Activated T-cell treated with anti-CD3 and anti-CD28 coated beads, Interleukin-2, amount 50 U/mL, for 24 hours (primary cell): ENCODE measurements around the gene PTPRU.

ENCODE experiments used
- DNase-seq: peaks from one replicate; pipeline ENCODE4 v3.0.0-alpha.2; 2020
- H3K27ac Mint-ChIP-seq: 2 replicates; pipeline ENCODE4 v1.8.0; 2020; ENCODE audit warnings: mild to moderate bottlenecking, mixed read lengths
- H3K27me3 Mint-ChIP-seq: 2 replicates; pipeline ENCODE4 v1.8.0; 2020; ENCODE audit warnings: mixed read lengths
- H3K36me3 Mint-ChIP-seq: 2 replicates; pipeline ENCODE4 v1.8.0; 2020; ENCODE audit warnings: low read depth, mixed read lengths
- H3K4me1 Mint-ChIP-seq: 2 replicates; pipeline ENCODE4 v1.8.0; 2020; ENCODE audit warnings: low read depth, mixed read lengths
- H3K4me3 Mint-ChIP-seq: 2 replicates; pipeline ENCODE4 v1.8.0; 2020; ENCODE audit warnings: mild to moderate bottlenecking, moderate library complexity, mixed read lengths
- H3K9me3 Mint-ChIP-seq: 2 replicates; pipeline ENCODE4 v1.8.0; 2020; ENCODE audit warnings: mixed read lengths

Gene PTPRU

GRCh38 chr1:29280409-29281131 is 44.2 kb downstream of the PTPRU start:
- Mint-ChIP-seq H3K4me1 (peaks cover 4% of the 10 kb centered on the region), H3K4me3 (no peak overlapping the region), H3K27ac (no peak overlapping the region), H3K36me3 (no peaks in the 10 kb centered on the region), H3K27me3 (peaks cover 2% of the 10 kb centered on the region), H3K9me3 (no peaks in the 10 kb centered on the region)
- no peak for DNase-seq

- peaks cover 2% of the 10 kb centered on the region for H3K27me3 Mint-ChIP-seq
- no peaks in the 10 kb centered on the region for H3K36me3 Mint-ChIP-seq
- no peak overlapping the region for H3K27ac Mint-ChIP-seq
- no peaks in the 10 kb centered on the region for H3K9me3 Mint-ChIP-seq
- no peak overlapping the region for H3K4me3 Mint-ChIP-seq
- no peak for DNase-seq
- peaks cover 4% of the 10 kb centered on the region for H3K4me1 Mint-ChIP-seq
Measured at GRCh38 chr1:29281571-29281970, 45.2 kb downstream of the PTPRU start.

DNA sequence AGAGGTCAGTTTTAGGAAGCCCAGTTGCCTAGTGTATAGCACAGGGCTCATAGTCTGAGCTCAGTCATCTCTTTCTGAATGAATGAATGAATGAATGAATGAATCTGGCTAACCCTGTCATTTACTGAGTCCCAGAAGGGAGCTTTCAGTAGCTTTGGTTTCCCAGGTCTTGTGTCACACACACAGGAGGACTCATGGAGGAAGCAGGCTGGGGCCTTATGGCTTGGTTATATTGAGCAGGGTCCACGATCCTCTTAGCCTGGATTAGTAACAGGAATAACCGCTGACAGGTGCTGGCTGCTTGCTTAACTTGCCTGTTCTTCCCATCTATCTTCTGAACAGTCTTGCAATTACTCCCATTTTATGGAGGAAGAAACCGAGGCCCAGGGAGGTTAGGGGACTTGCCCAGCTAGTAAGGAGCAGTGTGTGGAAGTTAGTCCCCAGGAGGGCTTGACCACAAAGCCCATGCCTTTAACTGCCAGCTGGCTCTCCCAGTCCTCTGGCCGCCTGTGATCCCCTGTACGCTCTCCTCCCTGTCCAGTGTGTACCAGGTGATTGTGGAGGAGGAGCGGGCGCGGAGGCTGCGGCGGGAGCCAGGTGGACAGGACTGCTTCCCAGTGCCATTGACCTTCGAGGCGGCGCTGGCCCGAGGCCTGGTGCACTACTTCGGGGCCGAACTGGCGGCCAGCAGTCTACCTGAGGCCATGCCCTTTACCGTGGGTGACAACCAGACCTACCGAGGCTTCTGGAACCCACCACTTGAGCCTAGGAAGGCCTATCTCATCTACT is 46.0 kb downstream of the PTPRU start:
- Mint-ChIP-seq H3K4me3 (no peak overlapping the region), H3K27me3 (no peaks in the 10 kb centered on the region), H3K27ac (no peak overlapping the region), H3K9me3 (no peaks in the 10 kb centered on the region), H3K4me1 (peaks cover 4% of the 10 kb centered on the region), H3K36me3 (no peaks in the 10 kb centered on the region)
- no peak for DNase-seq

DNA sequence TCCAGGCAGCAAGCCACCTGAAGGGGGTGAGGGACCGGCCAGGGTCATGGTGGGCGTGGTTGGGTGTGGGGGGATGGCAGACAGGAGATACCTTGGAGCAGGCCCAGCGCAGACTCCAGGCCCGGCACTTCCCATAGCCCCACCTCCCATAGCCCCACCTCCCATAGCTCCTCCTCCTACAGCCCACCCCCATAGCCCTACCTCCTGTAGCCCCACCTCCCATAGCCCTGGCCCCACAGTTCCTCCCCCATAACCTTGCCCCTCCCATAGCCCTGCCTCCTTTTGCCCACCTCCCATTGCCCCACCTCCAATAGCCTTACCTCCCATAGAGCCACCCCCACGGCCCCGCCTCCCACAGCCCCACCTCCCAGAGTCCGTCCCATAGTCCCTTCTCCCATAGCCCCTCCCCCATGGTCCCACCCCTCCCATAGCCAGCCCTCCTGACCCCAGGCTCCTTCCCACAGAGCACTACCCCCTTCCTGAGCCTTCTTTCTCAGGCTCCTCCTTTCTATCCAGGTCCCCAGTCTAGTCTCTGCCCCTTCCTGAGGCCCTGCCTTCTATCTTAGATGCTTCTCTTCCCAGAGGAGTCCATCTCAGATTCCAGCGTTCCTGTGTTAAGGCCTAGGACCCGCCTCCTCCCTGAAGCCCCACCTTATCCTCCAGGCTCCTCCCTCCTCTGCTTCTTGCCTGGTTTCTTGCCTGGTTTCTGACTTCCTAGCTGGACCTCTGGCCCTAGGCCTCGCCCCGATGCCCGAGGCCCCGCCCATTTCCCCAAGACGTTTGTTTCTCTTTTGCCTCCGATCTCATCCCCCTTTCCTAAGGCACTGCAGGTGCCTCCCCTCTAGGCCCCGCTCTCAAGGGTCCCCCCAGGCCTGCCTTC is 46.8 kb downstream of the PTPRU start:
- no peaks in the 10 kb centered on the region for H3K27me3 Mint-ChIP-seq
- H3K4me3 Mint-ChIP-seq: no peak overlapping the region
- peaks cover 4% of the 10 kb centered on the region for H3K4me1 Mint-ChIP-seq
- no peak overlapping the region for H3K27ac Mint-ChIP-seq
- DNase-seq: peak; percentile 37
- no peaks in the 10 kb centered on the region for H3K36me3 Mint-ChIP-seq
- H3K9me3 Mint-ChIP-seq: no peaks in the 10 kb centered on the region

DNA sequence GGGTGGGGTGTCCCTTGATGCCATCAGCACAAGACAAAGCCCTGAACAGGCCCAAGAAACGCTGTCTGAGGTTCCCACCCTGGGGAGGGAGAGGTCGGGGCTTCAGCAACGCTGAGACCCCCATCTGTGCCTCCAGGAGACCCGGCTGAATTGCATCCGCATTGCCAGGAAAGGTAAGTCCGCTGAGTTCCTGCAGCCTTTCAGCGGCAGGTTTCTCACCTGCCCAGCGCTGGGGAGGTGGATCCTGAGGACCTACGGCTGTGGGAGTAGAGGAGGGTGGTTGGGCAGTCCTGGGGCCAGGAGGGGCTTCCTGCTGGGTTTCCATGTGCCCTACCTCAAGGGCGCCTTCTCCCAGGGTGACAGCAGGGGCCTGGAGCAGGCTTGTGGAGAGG is 47.5 kb downstream of the PTPRU start:
- Mint-ChIP-seq H3K4me1 (peaks cover 4% of the 10 kb centered on the region), H3K4me3 (no peak overlapping the region), H3K27ac (no peak overlapping the region), H3K27me3 (no peaks in the 10 kb centered on the region), H3K36me3 (no peaks in the 10 kb centered on the region), H3K9me3 (no peaks in the 10 kb centered on the region)
- DNase-seq: no peak

- Mint-ChIP-seq H3K27me3 (no peaks in the 10 kb centered on the region), H3K36me3 (no peaks in the 10 kb centered on the region), H3K4me3 (no peak overlapping the region), H3K9me3 (no peaks in the 10 kb centered on the region), H3K27ac (no peak overlapping the region), H3K4me1 (peaks cover 4% of the 10 kb centered on the region)
- no peak for DNase-seq
Measured at GRCh38 chr1:29284286-29284960, 48.1 kb downstream of the PTPRU start.

DNA sequence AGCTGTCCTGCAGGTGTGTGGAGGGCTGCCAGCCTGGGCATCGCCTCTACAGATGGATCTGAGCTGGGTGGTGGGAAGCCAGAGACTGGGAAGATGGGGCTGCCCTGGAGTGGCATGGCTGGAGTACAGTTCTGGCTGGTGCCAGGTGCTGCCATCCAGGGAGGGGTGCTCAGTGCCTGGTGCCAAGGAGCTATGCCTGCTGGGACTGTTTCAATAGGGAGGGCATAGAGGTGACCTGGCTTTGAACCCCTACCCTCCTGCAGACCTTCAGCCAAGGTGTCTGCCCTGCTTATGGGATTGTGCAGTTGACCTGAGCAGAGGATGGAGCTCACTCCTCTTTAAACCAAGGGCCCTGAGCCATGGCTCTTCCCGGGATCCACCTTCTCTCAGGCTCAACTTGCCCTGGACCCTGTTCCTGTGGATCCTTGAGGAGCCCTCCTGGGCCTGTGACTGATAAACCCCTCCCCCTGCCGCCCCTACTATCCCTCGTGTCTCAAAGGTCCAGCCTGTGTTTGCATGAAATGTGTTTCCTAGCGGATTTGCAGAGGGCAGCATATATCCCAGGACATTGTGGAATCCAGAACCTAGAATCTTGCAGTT is 48.7 kb downstream of the PTPRU start:
- no peak for DNase-seq
- no peaks in the 10 kb centered on the region for H3K36me3 Mint-ChIP-seq
- no peak overlapping the region for H3K27ac Mint-ChIP-seq
- peaks cover 4% of the 10 kb centered on the region for H3K4me1 Mint-ChIP-seq
- H3K4me3 Mint-ChIP-seq: no peak overlapping the region
- H3K27me3 Mint-ChIP-seq: no peaks in the 10 kb centered on the region
- H3K9me3 Mint-ChIP-seq: no peaks in the 10 kb centered on the region

DNA sequence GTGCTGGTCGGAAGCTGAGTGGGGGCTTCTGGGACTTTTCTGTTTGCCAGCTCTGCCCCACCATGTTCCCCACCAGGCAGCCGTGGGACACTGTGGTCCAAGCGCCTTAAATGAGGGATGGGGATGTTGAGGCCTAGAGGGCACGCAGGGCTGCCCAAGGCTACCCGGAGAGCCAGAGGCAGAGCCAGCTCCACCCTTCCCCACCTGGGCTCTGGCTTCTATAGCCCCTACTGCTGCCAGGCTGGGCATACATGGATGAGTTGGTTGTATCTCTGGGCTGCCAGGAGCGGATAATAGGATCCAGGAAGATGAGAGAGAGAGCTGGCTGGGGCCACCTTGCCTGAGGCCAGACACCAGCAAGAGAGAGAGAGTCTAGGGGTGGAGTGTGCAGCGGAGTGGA is 49.4 kb downstream of the PTPRU start:
- DNase-seq: no peak
- no peaks in the 10 kb centered on the region for H3K27me3 Mint-ChIP-seq
- no peaks in the 10 kb centered on the region for H3K9me3 Mint-ChIP-seq
- no peak overlapping the region for H3K4me3 Mint-ChIP-seq
- peaks cover 4% of the 10 kb centered on the region for H3K4me1 Mint-ChIP-seq
- H3K36me3 Mint-ChIP-seq: no peaks in the 10 kb centered on the region
- H3K27ac Mint-ChIP-seq: no peak overlapping the region

DNA sequence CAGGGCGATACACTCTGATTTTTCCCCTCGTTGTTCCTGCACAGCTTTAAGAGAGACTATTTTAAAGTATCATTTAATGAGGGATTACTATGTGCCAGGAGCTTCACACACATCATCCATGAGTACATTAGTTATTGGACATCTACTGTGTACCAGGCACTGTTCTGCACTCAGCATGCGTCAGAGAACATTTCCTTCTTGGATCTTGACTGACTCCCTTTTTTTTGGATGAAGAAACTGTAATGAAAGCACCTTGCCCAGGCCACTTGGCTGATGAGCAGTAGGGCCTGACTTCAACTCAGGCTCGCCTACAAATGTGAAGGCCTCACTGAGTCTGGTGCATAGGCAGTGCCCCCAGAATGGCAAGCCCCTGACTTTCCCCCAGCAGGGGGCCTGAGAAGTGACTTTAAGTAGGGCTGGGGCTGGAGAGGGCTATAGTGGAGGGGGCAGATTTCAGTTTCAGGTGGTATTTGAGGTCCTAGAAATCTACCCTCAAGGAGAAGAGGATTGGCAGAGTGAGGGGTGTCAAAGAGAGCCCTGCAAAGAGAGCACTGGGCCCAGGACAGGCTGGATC is 50.0 kb downstream of the PTPRU start:
- Mint-ChIP-seq H3K27ac (no peak overlapping the region), H3K36me3 (no peaks in the 10 kb centered on the region), H3K4me3 (no peak overlapping the region), H3K4me1 (peaks cover 4% of the 10 kb centered on the region), H3K9me3 (no peaks in the 10 kb centered on the region), H3K27me3 (no peaks in the 10 kb centered on the region)
- no peak for DNase-seq

DNA sequence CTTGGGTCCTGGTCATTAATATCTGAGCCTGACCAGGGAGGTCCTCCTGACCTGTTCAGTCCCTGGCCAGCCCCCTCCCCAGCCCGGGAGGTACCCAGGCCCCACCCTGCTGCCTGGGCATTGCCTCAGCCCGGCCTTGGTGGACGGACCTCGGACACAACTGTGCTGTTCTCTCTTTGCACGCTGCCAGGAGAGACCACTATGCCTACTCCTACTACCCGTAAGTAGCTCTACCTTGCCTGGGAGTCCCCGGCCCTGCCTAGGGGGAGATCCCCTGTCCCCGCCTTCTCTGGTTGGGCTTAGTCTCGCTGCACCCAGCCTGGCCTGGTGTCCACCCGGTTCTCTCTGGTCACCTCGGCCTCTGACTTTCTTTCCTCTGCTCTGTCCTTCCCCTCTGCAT is 53.2 kb downstream of the PTPRU start:
- no peaks in the 10 kb centered on the region for H3K27me3 Mint-ChIP-seq
- H3K27ac Mint-ChIP-seq: no peak overlapping the region
- no peak overlapping the region for H3K4me3 Mint-ChIP-seq
- DNase-seq: no peak
- H3K4me1 Mint-ChIP-seq: no peaks in the 10 kb centered on the region
- H3K36me3 Mint-ChIP-seq: no peaks in the 10 kb centered on the region
- no peaks in the 10 kb centered on the region for H3K9me3 Mint-ChIP-seq

DNA sequence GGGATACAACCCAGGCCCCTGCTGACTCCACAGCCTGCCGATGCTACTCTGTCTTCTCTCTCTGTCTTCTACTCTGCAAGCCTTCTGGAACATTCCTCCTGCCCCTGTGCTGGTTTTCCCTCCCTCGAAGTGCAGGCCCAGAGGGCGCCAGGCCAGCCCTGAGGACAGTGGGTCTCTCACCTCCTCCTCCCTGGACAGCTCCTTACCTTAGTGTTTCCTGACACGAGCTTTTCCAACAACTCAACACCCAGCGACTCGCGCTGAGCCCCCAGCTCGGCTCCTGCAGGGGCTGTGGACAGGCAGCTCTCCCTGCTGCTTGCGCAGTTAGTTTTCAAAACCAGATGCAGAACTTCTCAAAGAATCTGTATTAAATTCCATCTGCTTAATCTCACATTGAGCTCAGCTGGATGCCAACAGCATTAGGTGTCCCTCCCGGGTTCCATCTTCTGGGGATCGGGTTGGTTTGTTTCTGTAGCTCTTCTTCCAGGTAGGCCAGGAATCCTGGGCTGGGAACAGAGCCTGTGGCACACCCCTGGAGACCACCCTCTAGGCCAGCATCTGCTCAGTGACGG is 54.2 kb downstream of the PTPRU start:
- Mint-ChIP-seq H3K4me3 (no peak overlapping the region), H3K9me3 (no peaks in the 10 kb centered on the region), H3K4me1 (no peaks in the 10 kb centered on the region), H3K36me3 (no peaks in the 10 kb centered on the region), H3K27ac (no peak overlapping the region), H3K27me3 (no peaks in the 10 kb centered on the region)
- no peak for DNase-seq

DNA sequence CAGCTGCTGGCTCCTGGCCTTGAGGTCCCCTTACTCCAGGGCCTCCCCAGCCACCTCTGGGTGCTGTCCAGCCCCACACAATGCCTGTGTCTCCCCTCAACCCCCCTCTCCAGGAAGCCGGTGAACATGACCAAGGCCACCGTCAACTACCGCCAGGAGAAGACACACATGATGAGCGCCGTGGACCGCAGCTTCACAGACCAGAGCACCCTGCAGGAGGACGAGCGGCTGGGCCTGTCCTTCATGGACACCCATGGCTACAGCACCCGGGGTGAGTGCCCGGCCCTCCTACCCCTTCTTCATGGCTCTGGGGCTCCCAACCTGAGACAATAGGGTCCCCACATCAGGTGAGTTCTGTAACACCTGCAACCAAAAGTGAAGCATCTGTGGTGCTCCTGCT is 55.4 kb downstream of the PTPRU start:
- Mint-ChIP-seq H3K36me3 (no peaks in the 10 kb centered on the region), H3K27me3 (no peaks in the 10 kb centered on the region), H3K4me3 (no peak overlapping the region), H3K4me1 (no peaks in the 10 kb centered on the region), H3K27ac (no peak overlapping the region), H3K9me3 (no peaks in the 10 kb centered on the region)
- DNase-seq: no peak

- H3K27me3 Mint-ChIP-seq: peaks cover 2% of the 10 kb centered on the region
- no peak overlapping the region for H3K4me3 Mint-ChIP-seq
- H3K36me3 Mint-ChIP-seq: no peaks in the 10 kb centered on the region
- H3K4me1 Mint-ChIP-seq: no peaks in the 10 kb centered on the region
- no peak for DNase-seq
- H3K27ac Mint-ChIP-seq: no peak overlapping the region
- H3K9me3 Mint-ChIP-seq: no peaks in the 10 kb centered on the region
Measured at GRCh38 chr1:29292344-29292743, 56.0 kb downstream of the PTPRU start.
